GM21576 (cell line): ENCODE results near the gene ATP5F1D.
A peak's percentile ranks its signal among the peaks of the same experiment; 100 is the strongest.
"Not testable (repeated sequence)": the region's sequence is repeated elsewhere in the genome, so short reads cannot be mapped to it uniquely, and the experiment has no call there.

ENCODE experiments used
- ATAC-seq: cut with Tn5 transposase; IDR thresholded peaks from one replicate; pipeline ENCODE4 v1.9.1; 2021; ENCODE audit warnings: mild to moderate bottlenecking, moderate library complexity; ENCODE audit not compliant: unreplicated experiment

ATP5F1D gene

DNA sequence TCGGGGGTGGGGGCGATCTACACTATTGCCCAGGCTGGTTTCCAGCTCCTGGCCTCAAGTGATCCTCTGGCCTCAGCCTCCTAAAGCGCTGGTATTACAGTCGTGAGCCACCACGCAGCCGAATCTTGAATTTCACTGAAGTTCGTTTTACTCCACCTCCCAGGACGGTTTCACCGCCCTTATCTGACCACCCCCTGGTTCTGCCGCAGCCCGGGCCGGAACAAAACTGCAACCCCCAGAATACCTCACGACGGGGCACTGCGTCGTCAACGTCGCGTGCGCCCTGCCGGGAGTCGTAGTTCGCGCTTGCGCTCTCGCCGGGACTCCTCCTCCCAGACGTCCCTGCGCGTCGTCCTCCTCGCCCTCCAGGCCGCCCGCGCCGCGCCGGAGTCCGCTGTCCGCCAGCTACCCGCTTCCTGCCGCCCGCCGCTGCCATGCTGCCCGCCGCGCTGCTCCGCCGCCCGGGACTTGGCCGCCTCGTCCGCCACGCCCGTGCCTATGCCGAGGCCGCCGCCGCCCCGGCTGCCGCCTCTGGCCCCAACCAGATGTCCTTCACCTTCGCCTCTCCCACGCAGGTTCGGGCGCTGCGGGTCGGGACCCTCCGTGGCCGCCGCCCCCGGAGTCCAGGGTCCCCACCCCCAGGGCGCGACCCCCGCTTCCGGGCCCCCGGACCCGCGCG lies at the start of gene ATP5F1D:
ATP5F1D (plus strand) TSS at position 335 of the 679 bp plus-strand sequence; CDS start at position 435, 100 bp downstream.
- ATAC-seq = peak; percentile 41

DNA sequence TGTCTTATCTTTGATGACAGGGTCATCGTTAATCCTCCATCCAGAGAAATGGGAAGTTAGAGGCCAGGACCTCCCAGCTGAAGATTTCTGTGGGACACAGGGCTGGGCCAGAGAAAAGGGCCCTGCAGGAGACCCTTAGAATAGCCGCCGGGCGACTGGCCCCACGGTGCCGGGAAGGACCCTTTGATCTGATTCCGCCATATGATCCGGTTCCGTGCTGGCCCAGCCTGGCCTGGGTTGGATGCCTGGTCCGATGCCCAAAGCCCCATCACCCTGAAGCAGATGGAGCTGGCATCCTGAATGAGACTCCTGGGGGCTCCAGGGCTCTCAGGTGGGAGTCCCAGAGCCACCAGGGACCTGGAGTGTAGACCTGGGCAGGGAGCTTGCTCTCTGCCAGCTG lies 42.0 kb upstream of the ATP5F1D start:
- no peak for ATAC-seq

DNA sequence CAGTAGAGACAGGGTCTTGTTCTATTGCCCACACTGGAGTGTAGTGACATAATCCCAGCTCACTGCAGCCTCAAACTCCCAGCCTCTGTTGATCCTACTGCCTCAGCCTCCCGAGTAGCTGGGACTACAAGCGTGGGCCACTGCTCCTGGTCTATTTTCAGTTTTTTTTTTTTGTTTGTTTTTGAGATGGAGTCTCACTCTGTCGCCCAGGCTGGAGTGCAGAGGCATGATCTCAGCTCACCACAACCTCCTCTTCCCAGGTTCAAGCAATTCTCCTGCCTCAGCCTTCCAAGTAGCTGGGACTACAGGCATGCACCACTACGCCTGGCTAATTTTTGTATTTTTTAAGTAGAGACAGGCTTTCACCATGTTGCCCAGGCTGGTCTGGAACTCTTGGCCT lies 40.9 kb upstream of the ATP5F1D start:
- not testable (repeated sequence) for ATAC-seq

DNA sequence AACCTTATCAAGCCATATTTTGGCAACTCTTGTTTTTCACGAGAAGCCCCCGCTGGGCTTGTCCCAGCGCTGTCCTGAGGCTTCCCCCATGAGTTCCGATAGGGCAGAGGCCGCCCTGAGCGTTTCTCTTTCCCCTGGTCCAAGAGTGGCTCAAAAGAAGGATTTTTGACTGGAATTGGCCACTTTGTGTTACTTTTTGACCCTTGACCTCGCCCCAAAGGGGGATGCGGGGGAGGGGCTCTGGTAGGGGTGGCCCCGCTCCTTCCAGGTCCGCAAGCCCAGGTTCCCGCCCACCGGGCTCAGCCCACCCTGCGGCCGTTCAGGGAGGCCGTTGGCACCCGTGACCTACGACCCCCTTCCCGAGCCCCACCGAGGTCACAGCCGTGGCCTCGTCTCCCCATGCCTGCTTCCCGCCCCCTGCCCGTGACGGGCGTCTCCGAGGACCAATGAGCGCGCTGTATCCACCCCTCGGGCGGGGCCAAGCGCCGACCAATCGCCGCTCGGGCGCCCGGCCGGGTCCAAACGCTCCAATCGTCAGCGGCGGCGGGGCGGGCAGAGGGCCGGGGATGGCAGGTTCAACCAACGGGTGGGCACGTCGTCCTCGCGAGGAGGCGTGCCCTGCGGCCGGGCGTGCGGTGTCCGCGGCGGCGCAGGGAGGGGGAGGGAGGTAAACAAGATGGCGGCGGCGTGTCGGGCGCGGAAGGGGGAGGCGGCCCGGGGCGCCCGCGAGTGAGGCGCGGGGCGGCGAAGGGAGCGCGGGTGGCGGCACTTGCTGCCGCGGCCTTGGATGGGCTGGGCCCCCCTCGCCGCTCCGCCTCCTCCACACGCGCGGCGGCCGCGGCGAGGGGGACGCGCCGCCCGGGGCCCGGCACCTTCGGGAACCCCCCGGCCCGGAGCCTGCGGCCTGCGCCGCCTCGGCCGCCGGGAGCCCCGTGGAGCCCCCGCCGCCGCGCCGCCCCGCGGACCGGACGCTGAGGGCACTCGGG lies 36.1 kb upstream of the ATP5F1D start, which contains the start of gene STK11:
STK11 (plus strand) TSS at position 665 of the 986 bp plus-strand sequence. CDS start 1,136 bp downstream, outside the sequence.
- ATAC-seq = peak; percentile 73

DNA sequence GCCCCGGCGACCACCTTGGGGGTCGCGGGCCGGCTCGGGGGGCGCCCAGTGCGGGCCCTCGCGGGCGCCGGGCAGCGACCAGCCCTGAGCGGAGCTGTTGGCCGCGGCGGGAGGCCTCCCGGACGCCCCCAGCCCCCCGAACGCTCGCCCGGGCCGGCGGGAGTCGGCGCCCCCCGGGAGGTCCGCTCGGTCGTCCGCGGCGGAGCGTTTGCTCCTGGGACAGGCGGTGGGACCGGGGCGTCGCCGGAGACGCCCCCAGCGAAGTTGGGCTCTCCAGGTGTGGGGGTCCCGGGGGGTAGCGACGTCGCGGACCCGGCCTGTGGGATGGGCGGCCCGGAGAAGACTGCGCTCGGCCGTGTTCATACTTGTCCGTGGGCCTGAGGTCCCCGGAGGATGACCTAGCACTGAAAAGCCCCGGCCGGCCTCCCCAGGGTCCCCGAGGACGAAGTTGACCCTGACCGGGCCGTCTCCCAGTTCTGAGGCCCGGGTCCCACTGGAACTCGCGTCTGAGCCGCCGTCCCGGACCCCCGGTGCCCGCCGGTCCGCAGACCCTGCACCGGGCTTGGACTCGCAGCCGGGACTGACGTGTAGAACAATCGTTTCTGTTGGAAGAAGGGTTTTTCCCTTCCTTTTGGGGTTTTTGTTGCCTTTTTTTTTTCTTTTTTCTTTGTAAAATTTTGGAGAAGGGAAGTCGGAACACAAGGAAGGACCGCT lies 35.2 kb upstream of the ATP5F1D start:
- ATAC-seq = no peak

DNA sequence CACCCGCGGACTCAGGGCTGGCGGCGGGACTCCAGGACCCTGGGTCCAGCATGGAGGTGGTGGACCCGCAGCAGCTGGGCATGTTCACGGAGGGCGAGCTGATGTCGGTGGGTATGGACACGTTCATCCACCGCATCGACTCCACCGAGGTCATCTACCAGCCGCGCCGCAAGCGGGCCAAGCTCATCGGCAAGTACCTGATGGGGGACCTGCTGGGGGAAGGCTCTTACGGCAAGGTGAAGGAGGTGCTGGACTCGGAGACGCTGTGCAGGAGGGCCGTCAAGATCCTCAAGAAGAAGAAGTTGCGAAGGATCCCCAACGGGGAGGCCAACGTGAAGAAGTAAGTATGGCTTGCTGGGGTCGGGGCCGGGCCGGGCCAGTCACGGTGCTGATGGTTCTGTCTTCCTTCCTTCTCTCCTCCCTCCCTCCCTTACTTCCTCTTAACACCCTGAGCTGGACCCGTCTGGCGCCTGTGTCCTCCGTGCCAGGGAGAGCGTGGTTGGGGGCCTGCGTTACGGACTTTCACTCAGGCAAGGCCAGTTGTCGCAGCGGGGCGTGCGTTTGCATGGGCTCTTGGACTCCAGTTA lies 34.6 kb upstream of the ATP5F1D start:
- ATAC-seq = no peak

DNA sequence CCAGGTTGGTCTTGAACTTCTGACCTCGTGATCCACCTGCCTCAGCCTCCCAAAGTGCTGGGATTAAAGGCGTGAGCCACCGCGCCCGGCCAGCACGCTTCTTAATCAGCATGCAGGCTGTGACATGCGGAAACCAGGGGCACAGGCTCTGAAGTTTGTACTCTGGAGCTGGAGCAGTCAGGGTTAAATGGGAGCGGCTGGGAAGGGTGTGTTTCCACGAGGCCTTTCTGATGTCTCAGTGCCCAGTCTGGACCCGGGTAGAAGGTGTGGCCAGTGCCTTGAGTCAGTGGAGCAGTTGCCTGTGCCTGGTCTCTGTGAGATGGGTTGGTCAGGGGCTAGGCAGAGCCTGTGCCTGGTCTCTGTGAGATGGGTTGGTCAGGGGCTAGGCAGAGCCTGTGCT lies 32.7 kb upstream of the ATP5F1D start:
- not testable (repeated sequence) for ATAC-seq

DNA sequence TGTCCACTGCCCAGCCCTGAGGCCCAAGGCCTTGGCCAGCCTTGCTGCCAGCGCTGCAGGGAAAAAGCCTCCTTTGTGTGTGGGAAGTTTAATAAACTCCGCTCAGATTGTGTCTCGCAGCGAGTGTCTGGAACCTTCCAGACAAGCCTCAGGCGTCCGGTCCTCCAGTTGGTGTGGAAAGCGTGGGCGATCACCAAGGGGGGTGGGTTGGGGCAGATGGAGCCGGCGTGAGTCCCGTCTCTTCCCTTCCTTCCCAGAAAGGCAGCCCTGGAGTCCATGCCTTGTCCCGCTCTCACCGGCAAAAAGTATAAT lies 31.4 kb upstream of the ATP5F1D start:
- no peak for ATAC-seq

DNA sequence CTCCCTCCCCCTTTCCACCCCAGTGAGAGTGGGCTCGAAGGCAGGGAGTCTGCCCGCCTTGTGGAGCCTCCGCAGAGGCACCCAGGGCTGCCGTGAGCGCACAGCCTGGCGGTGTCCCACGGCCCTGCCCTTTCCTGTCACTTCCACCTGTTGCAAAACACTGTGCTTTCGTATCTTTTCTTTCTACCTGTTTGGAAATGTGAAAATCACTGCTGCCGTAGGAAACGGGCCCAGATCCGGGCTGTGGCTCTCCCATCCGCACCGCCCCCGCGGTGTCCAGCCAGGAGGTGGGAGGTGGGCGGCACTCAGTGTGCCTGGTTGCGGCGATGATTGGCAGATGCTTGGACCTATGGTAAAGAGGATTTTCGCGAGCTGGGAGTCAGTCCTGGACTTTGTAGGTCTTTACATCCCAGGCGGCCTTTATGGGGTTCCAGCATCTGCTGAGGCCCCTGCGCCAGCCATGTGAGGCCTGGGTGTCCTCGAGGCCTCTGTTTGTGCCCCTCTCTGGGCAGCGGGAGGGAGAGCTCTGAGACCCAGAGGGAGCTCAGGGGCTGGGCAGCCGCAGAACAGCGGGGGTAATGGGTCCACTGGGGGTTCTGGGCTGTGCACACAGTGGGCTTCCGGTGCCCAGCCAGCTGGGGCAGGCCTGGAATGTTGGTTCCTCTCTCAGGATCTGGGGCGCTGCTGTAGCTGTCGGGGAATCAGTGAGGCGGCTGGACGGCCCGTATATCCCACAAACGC lies 29.9 kb upstream of the ATP5F1D start:
- ATAC-seq = no peak

DNA sequence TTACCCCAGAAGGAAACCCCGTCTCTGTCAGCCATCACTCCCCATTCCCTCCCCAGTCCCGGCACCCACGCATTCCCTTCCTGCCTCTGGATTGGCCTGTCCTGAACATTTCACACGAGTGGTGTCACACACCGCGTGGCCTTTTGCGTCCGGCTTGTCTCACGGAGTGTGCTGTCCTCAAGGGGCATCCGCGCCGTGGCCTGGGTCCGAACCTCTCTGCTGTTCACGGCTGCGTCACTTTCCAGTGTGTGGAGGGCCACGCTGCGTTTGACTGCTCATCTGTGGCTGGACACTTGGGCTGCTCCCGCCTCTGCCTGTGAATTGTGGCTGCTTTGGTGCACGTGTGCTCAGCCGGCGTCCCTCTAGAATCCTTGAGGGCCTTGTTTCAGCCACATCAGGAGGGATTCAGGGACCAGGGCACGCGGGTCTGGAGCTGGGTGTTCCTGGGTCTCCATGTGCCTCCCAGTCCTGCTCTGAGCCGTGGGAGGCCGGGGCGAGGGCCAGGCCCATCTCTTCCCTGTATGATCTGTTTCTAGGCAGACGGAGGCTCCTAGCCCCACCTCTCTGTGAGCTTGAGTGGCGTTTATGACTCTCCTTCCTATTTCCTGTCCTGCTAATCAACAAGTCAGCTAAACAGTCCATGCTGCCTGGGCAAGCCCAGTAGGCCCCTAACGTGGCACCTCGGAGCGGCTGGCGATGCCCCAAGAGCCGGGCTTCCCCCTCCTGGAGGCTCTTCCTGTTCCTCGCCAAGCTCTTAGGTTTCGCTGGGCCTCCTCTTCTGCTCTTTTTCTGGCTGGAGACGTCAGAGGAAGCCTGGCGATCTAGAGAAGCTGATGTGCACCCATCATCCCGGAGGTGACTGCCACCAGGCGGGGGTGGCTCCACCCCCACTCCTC lies 27.9 kb upstream of the ATP5F1D start:
- no peak for ATAC-seq

DNA sequence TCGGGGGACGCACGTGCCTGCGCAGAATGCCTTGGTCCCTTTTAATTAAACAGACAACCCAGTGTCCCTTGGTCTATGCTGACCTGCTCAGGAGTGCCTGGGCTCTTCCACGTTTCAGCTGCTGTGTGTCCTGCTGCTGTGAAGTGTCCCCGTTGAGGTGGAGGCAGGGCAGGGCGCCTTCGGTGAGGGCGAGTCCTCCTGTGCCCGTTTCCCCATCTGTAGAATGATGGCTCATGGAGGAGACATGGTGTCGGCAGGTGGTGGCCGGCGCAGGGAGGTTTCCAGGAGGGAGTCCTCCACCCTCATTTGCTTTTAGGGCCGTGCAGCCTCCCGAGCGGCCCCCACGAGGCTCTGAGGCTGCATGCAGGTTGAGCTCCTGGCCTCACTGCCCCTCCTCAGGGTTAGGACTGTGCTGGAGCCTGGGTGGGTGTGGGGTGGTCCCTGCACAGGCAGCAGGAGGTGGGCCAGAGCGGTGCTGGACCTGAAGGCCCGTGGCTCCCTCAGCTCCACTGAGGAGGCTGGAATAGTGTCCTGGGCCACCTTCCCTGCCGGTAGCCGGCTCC lies 27.2 kb upstream of the ATP5F1D start:
- ATAC-seq = no peak

DNA sequence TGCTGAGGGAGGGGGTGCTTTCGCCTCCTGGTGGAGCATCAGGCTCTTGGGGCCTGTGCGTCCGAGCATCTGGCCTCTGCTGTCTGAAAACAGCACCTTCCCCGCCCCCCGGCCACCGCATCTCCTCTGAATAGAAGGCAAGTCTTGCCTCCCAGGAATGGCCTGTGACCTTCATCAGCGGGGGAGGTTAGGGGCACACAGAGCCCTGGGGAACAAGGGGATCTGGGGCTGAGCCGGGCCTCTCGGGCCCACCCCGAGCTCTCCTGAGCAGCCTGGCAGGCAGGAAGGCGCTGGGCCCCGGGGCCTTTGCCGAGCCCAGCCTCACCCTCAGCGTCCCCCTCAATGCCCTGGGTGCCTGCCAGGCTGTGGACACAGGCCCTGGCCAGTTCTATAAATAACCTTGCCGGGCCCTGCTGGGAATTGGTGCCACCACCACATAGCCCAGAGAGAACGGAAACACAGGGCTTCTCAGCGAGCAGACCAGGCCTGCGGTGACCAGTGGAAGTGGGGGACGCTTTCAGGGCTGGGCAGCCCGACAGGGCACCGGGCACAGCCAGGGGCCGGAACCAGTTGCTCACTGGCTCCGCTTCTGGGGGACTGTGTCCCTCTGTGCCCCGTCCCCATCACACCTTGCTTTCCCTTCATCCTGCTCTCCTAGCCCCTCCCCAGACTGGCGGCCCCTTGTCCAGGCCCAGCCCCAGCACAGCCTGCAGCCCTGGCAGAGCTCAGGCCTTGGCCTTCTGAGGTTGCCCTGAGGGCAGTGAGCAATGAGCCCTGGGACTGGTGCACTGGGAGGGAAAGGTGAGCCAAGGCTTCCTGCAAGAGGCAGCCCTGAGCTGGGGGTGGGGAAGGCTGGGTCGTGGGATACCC lies 26.5 kb upstream of the ATP5F1D start:
- ATAC-seq = no peak

DNA sequence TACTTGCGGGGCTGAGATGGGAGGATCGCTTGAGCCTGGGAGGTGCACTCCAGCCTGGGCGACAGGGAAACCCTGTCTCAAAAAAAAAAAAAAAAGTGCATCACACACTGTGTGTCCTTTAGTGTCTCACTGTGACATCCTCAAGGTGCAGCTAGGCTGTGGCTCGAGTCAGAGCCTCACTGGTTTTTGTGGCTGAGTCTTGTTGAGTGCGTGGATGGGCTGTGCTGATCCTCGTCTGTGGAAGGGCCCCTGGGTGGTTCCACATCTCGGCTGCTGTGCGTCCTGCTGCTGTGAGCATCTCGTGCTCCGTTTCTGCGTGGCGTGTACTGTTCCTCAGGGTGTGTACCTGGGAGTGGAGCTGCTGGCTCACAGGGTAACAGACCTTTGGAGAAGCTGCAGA lies 24.8 kb upstream of the ATP5F1D start:
- ATAC-seq = no peak

DNA sequence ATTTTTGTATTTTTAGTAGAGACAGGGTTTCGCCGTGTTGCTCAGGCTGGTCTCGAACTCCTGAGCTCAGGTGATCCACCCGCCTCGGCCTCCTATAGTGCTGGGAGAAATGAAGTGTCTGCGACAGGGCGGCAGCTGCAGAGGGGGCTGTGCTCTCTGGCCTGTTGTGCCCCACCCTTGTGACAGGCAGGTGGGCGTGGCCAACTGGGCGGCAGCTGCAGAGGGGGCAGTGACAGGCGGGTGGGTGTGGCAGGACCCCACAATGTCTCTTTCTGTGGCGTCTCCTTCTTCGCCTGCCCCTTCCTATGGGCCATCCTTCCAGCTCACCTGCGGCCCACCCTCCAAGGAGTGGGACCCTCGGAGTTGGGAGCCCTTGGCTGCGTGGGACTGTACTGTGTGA lies 24.2 kb upstream of the ATP5F1D start:
- no peak for ATAC-seq

DNA sequence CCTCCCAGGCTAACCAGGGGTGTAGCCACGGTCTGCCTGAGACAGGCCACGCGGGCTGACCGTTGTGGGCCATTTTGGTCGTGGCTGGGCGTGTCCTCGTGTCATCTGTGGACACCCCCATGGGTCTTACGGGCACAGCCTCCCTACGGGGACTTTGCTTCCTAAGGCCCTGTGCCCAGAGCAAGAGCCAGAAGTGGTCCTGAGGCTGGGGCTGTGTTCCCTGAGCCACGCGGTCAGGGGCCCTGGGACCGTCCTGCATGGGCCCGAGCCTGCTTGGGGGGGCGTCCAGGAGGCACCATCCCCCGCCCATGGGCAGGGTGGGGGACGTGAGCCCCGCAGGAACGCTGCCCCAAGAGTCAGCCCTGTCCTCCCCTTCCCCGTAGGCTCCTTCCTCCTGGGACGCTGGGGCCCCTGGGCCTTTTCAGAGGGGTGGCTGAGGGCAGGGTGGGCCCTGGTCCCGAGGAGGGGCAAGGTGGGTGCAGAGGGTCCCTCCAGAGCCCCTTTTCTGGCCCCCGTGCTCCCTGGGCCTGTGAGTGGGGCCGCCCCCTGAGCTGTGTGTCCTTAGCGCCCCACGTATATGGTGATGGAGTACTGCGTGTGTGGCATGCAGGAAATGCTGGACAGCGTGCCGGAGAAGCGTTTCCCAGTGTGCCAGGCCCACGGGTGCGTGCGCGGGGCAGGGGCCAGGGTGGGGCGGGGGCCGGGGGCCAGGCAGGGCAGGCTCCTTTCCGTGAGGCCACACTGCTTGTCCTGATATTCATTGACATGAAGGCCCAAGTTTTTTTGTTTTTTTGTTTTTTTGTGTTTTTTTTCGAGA lies 22.6 kb upstream of the ATP5F1D start:
- ATAC-seq = no peak

DNA sequence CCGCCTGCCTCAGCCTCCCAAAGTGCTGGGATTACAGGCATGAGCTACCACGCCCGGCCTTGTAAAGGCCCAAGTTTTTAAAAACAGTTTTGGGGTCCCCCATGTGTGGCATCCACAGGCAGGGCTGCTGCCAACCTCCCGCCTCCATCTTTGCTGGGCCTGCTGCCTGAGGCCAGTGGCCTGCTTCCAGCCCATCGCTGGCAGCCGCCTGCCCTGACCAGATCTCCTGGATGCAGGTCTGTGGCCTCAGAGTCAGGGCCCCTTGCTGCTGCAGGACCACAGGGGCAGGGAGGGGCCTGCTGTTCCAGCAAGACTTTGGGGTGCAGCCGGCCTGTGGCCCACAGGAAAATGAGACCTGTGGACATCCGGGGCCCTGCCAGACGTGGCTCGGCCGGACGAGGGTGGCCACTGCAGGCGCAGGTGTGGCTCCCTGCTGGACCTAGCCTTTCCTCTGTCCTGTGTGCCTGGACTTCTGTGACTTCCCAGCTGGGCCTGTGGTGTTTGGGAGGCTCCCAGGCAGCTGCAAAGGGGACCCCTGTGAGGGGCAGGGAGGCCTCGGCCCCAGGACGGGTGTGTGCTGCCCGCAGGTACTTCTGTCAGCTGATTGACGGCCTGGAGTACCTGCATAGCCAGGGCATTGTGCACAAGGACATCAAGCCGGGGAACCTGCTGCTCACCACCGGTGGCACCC lies 21.6 kb upstream of the ATP5F1D start:
- ATAC-seq = no peak
